GM23338 (cell line): ENCODE data around the gene ZNF260. TPM values are rescaled to one million over a fixed set of nuclear protein-coding genes. Genes with fewer than 3 reads are reported as not detected.

ENCODE experiments used
- ATAC-seq: fragments of 200-7000 bp; cut with Tn5 transposase; 3 replicates; pipeline ENCODE4 v1.9.1; 2020
- DNase-seq: peaks from one replicate; pipeline ENCODE4 v3.0.0-alpha.2; 2015; ENCODE audit warnings: low spot score
- H2AFZ ChIP-seq: fragments of 200-600 bp; sonication (generic); 2 replicates; pipeline ENCODE4 v1.8.0; 2016; ENCODE audit warnings: antibody characterized with exemption, mild to moderate bottlenecking, moderate library complexity
- H3F3A ChIP-seq: fragments of 200-600 bp; sonication (generic); replicated peaks from 2 replicates; pipeline ENCODE4 v1.8.0; 2017; ENCODE audit warnings: antibody characterized with exemption, mixed run types, low read depth
- H3K27ac ChIP-seq: fragments of 200-600 bp; sonication (generic); 2 replicates; pipeline ENCODE4 v1.6.1; 2016; ENCODE audit warnings: low read depth
- H3K27me3 ChIP-seq: fragments of 200-600 bp; sonication (generic); 2 replicates; pipeline ENCODE4 v1.8.0; 2016; ENCODE audit warnings: mild to moderate bottlenecking, mixed run types, moderate library complexity; ENCODE audit not compliant: insufficient read depth
- H3K36me3 ChIP-seq: fragments of 200-600 bp; sonication (generic); 2 replicates; pipeline ENCODE4 v1.8.0; 2016; ENCODE audit warnings: mild to moderate bottlenecking; ENCODE audit not compliant: insufficient read depth
- H3K4me1 ChIP-seq: fragments of 200-600 bp; sonication (generic); 2 replicates; pipeline ENCODE4 v1.8.0; 2016; ENCODE audit warnings: mild to moderate bottlenecking, moderate library complexity; ENCODE audit not compliant: insufficient read depth
- H3K4me2 ChIP-seq: fragments of 200-600 bp; sonication (generic); 2 replicates; pipeline ENCODE4 v1.7.1; 2017; ENCODE audit warnings: mixed run types
- H3K4me3 ChIP-seq: fragments of 200-600 bp; sonication (generic); 2 replicates; pipeline ENCODE4 v1.6.1; 2016; ENCODE audit warnings: mixed run types
- H3K79me2 ChIP-seq: fragments of 200-600 bp; sonication (generic); replicated peaks from 2 replicates; pipeline ENCODE4 v1.8.0; 2017; ENCODE audit warnings: mild to moderate bottlenecking; ENCODE audit not compliant: insufficient read depth
- H3K9me2 ChIP-seq: fragments of 200-600 bp; sonication (generic); 2 replicates; pipeline ENCODE4 v1.8.0; 2017; ENCODE audit not compliant: insufficient read depth
- H4K20me1 ChIP-seq: fragments of 200-600 bp; sonication (generic); replicated peaks from 2 replicates; pipeline ENCODE4 v1.8.0; 2017; ENCODE audit warnings: mild to moderate bottlenecking; ENCODE audit not compliant: insufficient read depth
- H3K27ac Mint-ChIP-seq: 2 replicates; pipeline ENCODE4 v1.8.0; 2020; ENCODE audit warnings: inconsistent platforms, mild to moderate bottlenecking, moderate library complexity, mixed read lengths
- H3K27me3 Mint-ChIP-seq: 3 replicates; pipeline ENCODE4 v1.8.0; 2022; ENCODE audit warnings: low read depth, mild to moderate bottlenecking, moderate library complexity, mixed read lengths, inconsistent platforms; ENCODE audit not compliant: insufficient read depth, poor library complexity
- H3K36me3 Mint-ChIP-seq: 3 replicates; pipeline ENCODE4 v1.8.0; 2021; ENCODE audit warnings: low read depth, mild to moderate bottlenecking, inconsistent platforms, moderate library complexity, mixed read lengths
- H3K4me1 Mint-ChIP-seq: 3 replicates; pipeline ENCODE4 v1.8.0; 2020; ENCODE audit warnings: mild to moderate bottlenecking, inconsistent platforms, mixed read lengths
- H3K4me3 Mint-ChIP-seq: 3 replicates; pipeline ENCODE4 v1.8.0; 2021; ENCODE audit warnings: moderate library complexity, mild to moderate bottlenecking, inconsistent platforms, mixed read lengths
- H3K9me3 Mint-ChIP-seq: 3 replicates; pipeline ENCODE4 v1.8.0; 2020; ENCODE audit warnings: moderate library complexity, mild to moderate bottlenecking, inconsistent platforms, mixed read lengths
- CREB1 ChIP-seq: fragments of 250-450 bp; sonication (Bioruptor Pico); IDR thresholded peaks from 2 replicates; pipeline ENCODE4 v1.5.0; 2020; ENCODE audit warnings: low read depth, mild to moderate bottlenecking, moderate library complexity
- CTCF ChIP-seq, 2 experiments: fragments of 200-600 bp in 1 of 2; sonication (generic) in 1 of 2; conservative IDR thresholded peaks; 2 replicates each; pipeline versions ENCODE4 v1.5.1 to v1.6.1; 2016 to 2017; ENCODE audit warnings: antibody characterized with exemption in 2 of 2, low read depth in 2 of 2, mild to moderate bottlenecking in 2 of 2, moderate library complexity in 1 of 2
- ETS1 ChIP-seq: IDR thresholded peaks from 2 replicates; pipeline ENCODE4 v1.6.1; 2016; ENCODE audit warnings: antibody characterized with exemption
- EZH2 ChIP-seq: fragments of 200-600 bp; sonication (generic); IDR thresholded peaks from one replicate; pipeline ENCODE4 v1.8.0; 2017; ENCODE audit warnings: antibody characterized with exemption, mild to moderate bottlenecking, low read depth; ENCODE audit not compliant: unreplicated experiment
- EZH2phosphoT487 ChIP-seq: fragments of 200-600 bp; sonication (generic); IDR thresholded peaks from one replicate; pipeline ENCODE4 v1.8.1; 2018; ENCODE audit warnings: antibody characterized with exemption; ENCODE audit not compliant: unreplicated experiment
- JUNB ChIP-seq: IDR thresholded peaks from one replicate; pipeline ENCODE4 v1.6.1; 2016; ENCODE audit warnings: antibody characterized with exemption; ENCODE audit not compliant: unreplicated experiment
- NANOG ChIP-seq: IDR thresholded peaks from 2 replicates; pipeline ENCODE4 v1.6.1; 2016; ENCODE audit warnings: antibody characterized with exemption, borderline replicate concordance
- POLR2AphosphoS5 ChIP-seq: IDR thresholded peaks from 2 replicates; pipeline ENCODE4 v1.6.1; 2016; ENCODE audit warnings: antibody characterized with exemption, low read depth
- STAT1 ChIP-seq: IDR thresholded peaks from one replicate; pipeline ENCODE4 v1.6.1; 2016; ENCODE audit warnings: antibody characterized with exemption; ENCODE audit not compliant: unreplicated experiment
- ZNF114 ChIP-seq: fragments of 250-450 bp; sonication (Bioruptor Pico); IDR thresholded peaks from 2 replicates; pipeline ENCODE4 v1.5.0; 2020; ENCODE audit warnings: mild to moderate bottlenecking, moderate library complexity
- ZNF331 ChIP-seq: fragments of 250-450 bp; sonication (Bioruptor Pico); IDR thresholded peaks from 2 replicates; pipeline ENCODE4 v1.5.0; 2020; ENCODE audit warnings: low read depth, mild to moderate bottlenecking, moderate library complexity
- polyA plus RNA-seq: library from polyadenylated mRNA; unstranded; fragments of >200 nt; fragmentation: Nextera tagmentation; extraction: Ambion mirVana; gene quantifications from 2 replicates; pipeline ENCODE4 v1.2.1, GENCODE V29; 2016
- total RNA-seq: library from RNA; depleted of rRNA; stranded (reverse); fragments of >200 nt; shearing (Covaris generic); gene quantifications from 2 replicates; pipeline ENCODE4 v1.2.3, GENCODE V29; 2014
- TF ChIP-seq, protein P1 (sequence below): fragments of 250-450 bp; sonication (Bioruptor Pico); IDR thresholded peaks from 2 replicates; pipeline ENCODE4 v1.5.0; 2020; ENCODE audit warnings: mild to moderate bottlenecking, moderate library complexity
- TF ChIP-seq, protein P2 (sequence below): IDR thresholded peaks from one replicate; pipeline ENCODE4 v1.6.1; 2018; ENCODE audit warnings: antibody characterized with exemption; ENCODE audit not compliant: unreplicated experiment

ZNF260 gene
- total and polyA plus RNA-seq, 2 experiments from 2014 or later = 26.8 to 35.9 TPM

- TF ChIP-seq, protein P1, sequence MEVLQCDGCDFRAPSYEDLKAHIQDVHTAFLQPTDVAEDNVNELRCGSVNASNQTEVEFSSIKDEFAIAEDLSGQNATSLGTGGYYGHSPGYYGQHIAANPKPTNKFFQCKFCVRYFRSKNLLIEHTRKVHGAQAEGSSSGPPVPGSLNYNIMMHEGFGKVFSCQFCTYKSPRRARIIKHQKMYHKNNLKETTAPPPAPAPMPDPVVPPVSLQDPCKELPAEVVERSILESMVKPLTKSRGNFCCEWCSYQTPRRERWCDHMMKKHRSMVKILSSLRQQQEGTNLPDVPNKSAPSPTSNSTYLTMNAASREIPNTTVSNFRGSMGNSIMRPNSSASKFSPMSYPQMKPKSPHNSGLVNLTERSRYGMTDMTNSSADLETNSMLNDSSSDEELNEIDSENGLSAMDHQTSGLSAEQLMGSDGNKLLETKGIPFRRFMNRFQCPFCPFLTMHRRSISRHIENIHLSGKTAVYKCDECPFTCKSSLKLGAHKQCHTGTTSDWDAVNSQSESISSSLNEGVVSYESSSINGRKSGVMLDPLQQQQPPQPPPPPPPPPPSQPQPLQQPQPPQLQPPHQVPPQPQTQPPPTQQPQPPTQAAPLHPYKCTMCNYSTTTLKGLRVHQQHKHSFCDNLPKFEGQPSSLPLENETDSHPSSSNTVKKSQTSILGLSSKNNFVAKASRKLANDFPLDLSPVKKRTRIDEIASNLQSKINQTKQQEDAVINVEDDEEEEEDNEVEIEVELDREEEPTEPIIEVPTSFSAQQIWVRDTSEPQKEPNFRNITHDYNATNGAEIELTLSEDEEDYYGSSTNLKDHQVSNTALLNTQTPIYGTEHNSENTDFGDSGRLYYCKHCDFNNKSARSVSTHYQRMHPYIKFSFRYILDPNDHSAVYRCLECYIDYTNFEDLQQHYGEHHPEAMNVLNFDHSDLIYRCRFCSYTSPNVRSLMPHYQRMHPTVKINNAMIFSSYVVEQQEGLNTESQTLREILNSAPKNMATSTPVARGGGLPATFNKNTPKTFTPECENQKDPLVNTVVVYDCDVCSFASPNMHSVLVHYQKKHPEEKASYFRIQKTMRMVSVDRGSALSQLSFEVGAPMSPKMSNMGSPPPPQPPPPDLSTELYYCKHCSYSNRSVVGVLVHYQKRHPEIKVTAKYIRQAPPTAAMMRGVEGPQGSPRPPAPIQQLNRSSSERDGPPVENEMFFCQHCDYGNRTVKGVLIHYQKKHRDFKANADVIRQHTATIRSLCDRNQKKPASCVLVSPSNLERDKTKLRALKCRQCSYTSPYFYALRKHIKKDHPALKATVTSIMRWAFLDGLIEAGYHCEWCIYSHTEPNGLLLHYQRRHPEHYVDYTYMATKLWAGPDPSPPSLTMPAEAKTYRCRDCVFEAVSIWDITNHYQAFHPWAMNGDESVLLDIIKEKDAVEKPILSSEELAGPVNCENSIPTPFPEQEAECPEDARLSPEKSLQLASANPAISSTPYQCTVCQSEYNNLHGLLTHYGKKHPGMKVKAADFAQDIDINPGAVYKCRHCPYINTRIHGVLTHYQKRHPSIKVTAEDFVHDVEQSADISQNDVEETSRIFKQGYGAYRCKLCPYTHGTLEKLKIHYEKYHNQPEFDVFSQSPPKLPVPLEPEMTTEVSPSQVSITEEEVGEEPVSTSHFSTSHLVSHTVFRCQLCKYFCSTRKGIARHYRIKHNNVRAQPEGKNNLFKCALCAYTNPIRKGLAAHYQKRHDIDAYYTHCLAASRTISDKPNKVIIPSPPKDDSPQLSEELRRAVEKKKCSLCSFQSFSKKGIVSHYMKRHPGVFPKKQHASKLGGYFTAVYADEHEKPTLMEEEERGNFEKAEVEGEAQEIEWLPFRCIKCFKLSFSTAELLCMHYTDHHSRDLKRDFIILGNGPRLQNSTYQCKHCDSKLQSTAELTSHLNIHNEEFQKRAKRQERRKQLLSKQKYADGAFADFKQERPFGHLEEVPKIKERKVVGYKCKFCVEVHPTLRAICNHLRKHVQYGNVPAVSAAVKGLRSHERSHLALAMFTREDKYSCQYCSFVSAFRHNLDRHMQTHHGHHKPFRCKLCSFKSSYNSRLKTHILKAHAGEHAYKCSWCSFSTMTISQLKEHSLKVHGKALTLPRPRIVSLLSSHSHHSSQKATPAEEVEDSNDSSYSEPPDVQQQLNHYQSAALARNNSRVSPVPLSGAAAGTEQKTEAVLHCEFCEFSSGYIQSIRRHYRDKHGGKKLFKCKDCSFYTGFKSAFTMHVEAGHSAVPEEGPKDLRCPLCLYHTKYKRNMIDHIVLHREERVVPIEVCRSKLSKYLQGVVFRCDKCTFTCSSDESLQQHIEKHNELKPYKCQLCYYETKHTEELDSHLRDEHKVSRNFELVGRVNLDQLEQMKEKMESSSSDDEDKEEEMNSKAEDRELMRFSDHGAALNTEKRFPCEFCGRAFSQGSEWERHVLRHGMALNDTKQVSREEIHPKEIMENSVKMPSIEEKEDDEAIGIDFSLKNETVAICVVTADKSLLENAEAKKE (CRISPR knock-in tag) = no peak
- no peak for TF ChIP-seq CREB1
Measured at GRCh38 chr19:36527873-36528193, 238 bp downstream of the ZNF260 start (continued).

- H3K36me3 Mint-ChIP-seq = peaks cover 57% of the 10 kb centered on the region
- TF ChIP-seq EZH2phosphoT487 (no peak), ZNF114 (CRISPR knock-in tag) (no peak), POLR2AphosphoS5 (no peak), NANOG (no peak), JUNB (no peak), ZNF331 (CRISPR knock-in tag) (no peak), CTCF (conservative IDR thresholded peaks at IDR 0.05; ENCODE audit: low read depth in 2 of 2) (no peak), ETS1 (no peak), STAT1 (no peak), EZH2 (no peak), CREB1 (no peak)
- TF ChIP-seq, protein P2, sequence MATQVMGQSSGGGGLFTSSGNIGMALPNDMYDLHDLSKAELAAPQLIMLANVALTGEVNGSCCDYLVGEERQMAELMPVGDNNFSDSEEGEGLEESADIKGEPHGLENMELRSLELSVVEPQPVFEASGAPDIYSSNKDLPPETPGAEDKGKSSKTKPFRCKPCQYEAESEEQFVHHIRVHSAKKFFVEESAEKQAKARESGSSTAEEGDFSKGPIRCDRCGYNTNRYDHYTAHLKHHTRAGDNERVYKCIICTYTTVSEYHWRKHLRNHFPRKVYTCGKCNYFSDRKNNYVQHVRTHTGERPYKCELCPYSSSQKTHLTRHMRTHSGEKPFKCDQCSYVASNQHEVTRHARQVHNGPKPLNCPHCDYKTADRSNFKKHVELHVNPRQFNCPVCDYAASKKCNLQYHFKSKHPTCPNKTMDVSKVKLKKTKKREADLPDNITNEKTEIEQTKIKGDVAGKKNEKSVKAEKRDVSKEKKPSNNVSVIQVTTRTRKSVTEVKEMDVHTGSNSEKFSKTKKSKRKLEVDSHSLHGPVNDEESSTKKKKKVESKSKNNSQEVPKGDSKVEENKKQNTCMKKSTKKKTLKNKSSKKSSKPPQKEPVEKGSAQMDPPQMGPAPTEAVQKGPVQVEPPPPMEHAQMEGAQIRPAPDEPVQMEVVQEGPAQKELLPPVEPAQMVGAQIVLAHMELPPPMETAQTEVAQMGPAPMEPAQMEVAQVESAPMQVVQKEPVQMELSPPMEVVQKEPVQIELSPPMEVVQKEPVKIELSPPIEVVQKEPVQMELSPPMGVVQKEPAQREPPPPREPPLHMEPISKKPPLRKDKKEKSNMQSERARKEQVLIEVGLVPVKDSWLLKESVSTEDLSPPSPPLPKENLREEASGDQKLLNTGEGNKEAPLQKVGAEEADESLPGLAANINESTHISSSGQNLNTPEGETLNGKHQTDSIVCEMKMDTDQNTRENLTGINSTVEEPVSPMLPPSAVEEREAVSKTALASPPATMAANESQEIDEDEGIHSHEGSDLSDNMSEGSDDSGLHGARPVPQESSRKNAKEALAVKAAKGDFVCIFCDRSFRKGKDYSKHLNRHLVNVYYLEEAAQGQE = no peak
Measured at GRCh38 chr19:36527341-36527740, 730 bp downstream of the ZNF260 start.

More at GRCh38 chr19:36527341-36527740, 730 bp downstream of the ZNF260 start:
- Histone ChIP-seq H3K36me3 (peaks cover 6% of the 10 kb centered on the region; the same call in 1 of the 2 replicates), H4K20me1 (peaks cover 9% of the 10 kb centered on the region), H3K79me2 (peaks cover 78% of the 10 kb centered on the region), H3F3A (no peaks in the 10 kb centered on the region), H3K4me1 (peaks cover 15% of the 10 kb centered on the region), H3K27me3 (no peaks in the 10 kb centered on the region), H2AFZ (no peak overlapping the region), H3K27ac (peak overlapping the region; percentile 84; the same call in 1 of the 2 replicates), H3K4me3 (peak overlapping the region; percentile 74), H3K4me2 (peak overlapping the region; percentile 86), H3K9me2 (no peaks in the 10 kb centered on the region)
- Mint-ChIP-seq H3K4me1 (peaks cover 12% of the 10 kb centered on the region; the same call in 2 of the 3 replicates), H3K27me3 (peaks cover 9% of the 10 kb centered on the region), H3K4me3 (peak overlapping the region; percentile 98), H3K9me3 (peaks cover 35% of the 10 kb centered on the region), H3K27ac (peak overlapping the region; percentile 100)
- no peak for ATAC-seq
- peak; percentile 25 for DNase-seq
